ENCODE measurements around the gene ATP10A.

Gene ATP10A

GRCh38 chr15:25737218-25737643, 125.9 kb downstream of the ATP10A start:
- no peak for DNase-seq (ENCODE audit: low spot score)

GRCh38 chr15:25736461-25736860, 126.7 kb downstream of the ATP10A start:
- no peak for DNase-seq (ENCODE audit: low spot score)

- DNase-seq (ENCODE audit: low spot score) = no peak
Measured at GRCh38 chr15:25735550-25736384, 127.4 kb downstream of the ATP10A start.

- DNase-seq (ENCODE audit: low spot score) = no peak
Measured at GRCh38 chr15:25734680-25735355, 128.3 kb downstream of the ATP10A start.

- no peak for DNase-seq (ENCODE audit: low spot score)
Measured at GRCh38 chr15:25733856-25734679, 129.1 kb downstream of the ATP10A start.

- DNase-seq (ENCODE audit: low spot score) = no peak
Measured at GRCh38 chr15:25733036-25733855, 129.9 kb downstream of the ATP10A start.

GRCh38 chr15:25732191-25732590, 130.9 kb downstream of the ATP10A start:
- no peak for DNase-seq (ENCODE audit: low spot score)

- DNase-seq (ENCODE audit: low spot score) = no peak
Measured at GRCh38 chr15:25731411-25731810, 131.7 kb downstream of the ATP10A start.

- DNase-seq (ENCODE audit: low spot score) = no peak
Measured at GRCh38 chr15:25730918-25731317, 132.2 kb downstream of the ATP10A start.

- no peak for DNase-seq (ENCODE audit: low spot score)
Measured at GRCh38 chr15:25728816-25729215, 134.3 kb downstream of the ATP10A start.

- DNase-seq (ENCODE audit: low spot score) = no peak
Measured at GRCh38 chr15:25727867-25728600, 135.1 kb downstream of the ATP10A start.

GRCh38 chr15:25727116-25727515, 136.0 kb downstream of the ATP10A start:
- DNase-seq (ENCODE audit: low spot score) = no peak

- no peak for DNase-seq (ENCODE audit: low spot score)
Measured at GRCh38 chr15:25725758-25726157, 137.4 kb downstream of the ATP10A start.

GRCh38 chr15:25724899-25725298, 138.2 kb downstream of the ATP10A start:
- no peak for DNase-seq (ENCODE audit: low spot score)

- DNase-seq (ENCODE audit: low spot score) = no peak
Measured at GRCh38 chr15:25721605-25721955, 141.5 kb downstream of the ATP10A start.

- no peak for DNase-seq (ENCODE audit: low spot score)
Measured at GRCh38 chr15:25719101-25719985, 143.8 kb downstream of the ATP10A start.

GRCh38 chr15:25718597-25718996, 144.5 kb downstream of the ATP10A start:
- no peak for DNase-seq (ENCODE audit: low spot score)

GRCh38 chr15:25718169-25718536, 145.0 kb downstream of the ATP10A start:
- DNase-seq (ENCODE audit: low spot score) = no peak

GRCh38 chr15:25717457-25718168, 145.5 kb downstream of the ATP10A start:
- DNase-seq (ENCODE audit: low spot score) = no peak

- no peak for DNase-seq (ENCODE audit: low spot score)
Measured at GRCh38 chr15:25717127-25717456, 146.0 kb downstream of the ATP10A start.

Measured in kidney capillary endothelial cell (primary cell).